H9 (cell line): Measurements from ENCODE around the gene DLG2. TPM values are rescaled to one million over a fixed set of nuclear protein-coding genes. Genes with fewer than 3 reads are reported as not detected.

Source experiments
- DNase-seq: peaks from one replicate; pipeline ENCODE4 v3.0.0-alpha.2; 2017
- H2AFZ ChIP-seq: one replicate; pipeline ENCODE4 v1.6.1; 2013; ENCODE audit warnings: mild to moderate bottlenecking, low read length, control low read depth, moderate library complexity
- H2AK5ac ChIP-seq: 2 replicates; pipeline ENCODE4 v1.6.1; 2013; ENCODE audit warnings: low read length, control low read depth, mixed read lengths; ENCODE audit not compliant: insufficient read length
- H2BK120ac ChIP-seq: one replicate; pipeline ENCODE4 v1.6.1; 2013; ENCODE audit warnings: low read depth, mild to moderate bottlenecking, low read length, control low read depth, inconsistent platforms; ENCODE audit not compliant: poor library complexity, severe bottlenecking
- H2BK12ac ChIP-seq: 2 replicates; pipeline ENCODE4 v1.6.1; 2013; ENCODE audit warnings: low read length, control low read depth, mixed read lengths, low read depth; ENCODE audit not compliant: insufficient read length
- H2BK15ac ChIP-seq: 2 replicates; pipeline ENCODE4 v1.6.1; 2013; ENCODE audit warnings: low read depth, low read length, control low read depth
- H2BK20ac ChIP-seq: one replicate; pipeline ENCODE4 v1.6.1; 2013; ENCODE audit warnings: low read depth, mild to moderate bottlenecking, low read length, control low read depth, inconsistent platforms; ENCODE audit not compliant: poor library complexity, severe bottlenecking
- H2BK5ac ChIP-seq: 2 replicates; pipeline ENCODE4 v1.6.1; 2013; ENCODE audit warnings: low read length, control low read depth, mixed read lengths; ENCODE audit not compliant: insufficient read length
- H3K14ac ChIP-seq: 2 replicates; pipeline ENCODE4 v1.6.1; 2013; ENCODE audit warnings: low read length, control low read depth; ENCODE audit not compliant: insufficient read depth
- H3K18ac ChIP-seq: 2 replicates; pipeline ENCODE4 v1.6.1; 2013; ENCODE audit warnings: low read depth, mild to moderate bottlenecking, mixed read lengths, low read length, control low read depth; ENCODE audit not compliant: insufficient read length
- H3K23ac ChIP-seq: 2 replicates; pipeline ENCODE4 v1.6.1; 2013; ENCODE audit warnings: low read length, control low read depth, mixed read lengths, low read depth; ENCODE audit not compliant: insufficient read length
- H3K23me2 ChIP-seq: 2 replicates; pipeline ENCODE4 v1.6.1; 2013; ENCODE audit warnings: low read depth, mild to moderate bottlenecking, mixed read lengths, low read length, control low read depth; ENCODE audit not compliant: insufficient read length, poor library complexity, severe bottlenecking
- H3K27ac ChIP-seq: 2 replicates; pipeline ENCODE4 v1.5.1; 2013; ENCODE audit warnings: low read length, control low read depth, mixed read lengths, low read depth; ENCODE audit not compliant: insufficient read length
- H3K27me3 ChIP-seq: 2 replicates; pipeline ENCODE4 v1.6.1; 2013; ENCODE audit warnings: low read length, control low read depth, inconsistent platforms; ENCODE audit not compliant: insufficient read depth
- H3K4ac ChIP-seq: 2 replicates; pipeline ENCODE4 v1.6.1; 2013; ENCODE audit warnings: low read depth, mild to moderate bottlenecking, control low read depth, inconsistent platforms, low read length, moderate library complexity
- H3K4me1 ChIP-seq: 2 replicates; pipeline ENCODE4 v1.6.1; 2013; ENCODE audit warnings: low read length, control low read depth, inconsistent platforms; ENCODE audit not compliant: insufficient read depth
- H3K4me2 ChIP-seq: 2 replicates; pipeline ENCODE4 v1.6.1; 2013; ENCODE audit warnings: low read length, control low read depth, mixed read lengths; ENCODE audit not compliant: insufficient read length, insufficient read depth
- H3K56ac ChIP-seq: 2 replicates; pipeline ENCODE4 v1.6.1; 2013; ENCODE audit warnings: low read depth, mild to moderate bottlenecking, mixed read lengths, low read length, control low read depth; ENCODE audit not compliant: insufficient read length
- H3K79me1 ChIP-seq: 2 replicates; pipeline ENCODE4 v1.6.1; 2013; ENCODE audit warnings: low read depth, mild to moderate bottlenecking, moderate library complexity, low read length, control low read depth, inconsistent platforms; ENCODE audit not compliant: insufficient read depth, poor library complexity, severe bottlenecking
- H3K79me2 ChIP-seq: 2 replicates; pipeline ENCODE4 v1.6.1; 2013; ENCODE audit warnings: low read length, control low read depth, inconsistent platforms; ENCODE audit not compliant: insufficient read depth
- H3K9ac ChIP-seq: 2 replicates; pipeline ENCODE4 v1.6.1; 2013; ENCODE audit warnings: low read length, control low read depth, mixed read lengths; ENCODE audit not compliant: insufficient read length; ENCODE audit errors: extremely low read depth
- H3K9me3 ChIP-seq: one replicate; pipeline ENCODE4 v1.6.1; 2013; ENCODE audit warnings: low read depth, low read length, inconsistent platforms; ENCODE audit not compliant: control insufficient read depth
- H3T11ph ChIP-seq: one replicate; pipeline ENCODE4 v1.6.1; 2013; ENCODE audit warnings: mild to moderate bottlenecking, low read length, control low read depth, inconsistent platforms
- H4K20me1 ChIP-seq: one replicate; pipeline ENCODE4 v1.6.1; 2013; ENCODE audit not compliant: control insufficient read depth, insufficient read length, insufficient read depth
- H4K5ac ChIP-seq: 2 replicates; pipeline ENCODE4 v1.6.1; 2013; ENCODE audit warnings: low read depth, mild to moderate bottlenecking, mixed read lengths, low read length, control low read depth; ENCODE audit not compliant: insufficient read length
- H4K8ac ChIP-seq: replicated peaks from 2 replicates; pipeline ENCODE4 v1.6.1; 2013; ENCODE audit warnings: low read length, control low read depth, mixed read lengths, low read depth; ENCODE audit not compliant: insufficient read length
- H4K91ac ChIP-seq: 2 replicates; pipeline ENCODE4 v1.6.1; 2013; ENCODE audit warnings: low read depth, mild to moderate bottlenecking, moderate library complexity, mixed read lengths, low read length, control low read depth; ENCODE audit not compliant: insufficient read length
- H3K27ac Mint-ChIP-seq, 3 experiments: 2 replicates in 2 of 3; 3 replicates in 1 of 3; pipeline ENCODE4 v1.8.0; 2020 to 2021; ENCODE audit warnings: mixed read lengths in 3 of 3, mild to moderate bottlenecking in 1 of 3, moderate library complexity in 1 of 3
- H3K27me3 Mint-ChIP-seq: 2 replicates; pipeline ENCODE4 v1.8.0; 2021; ENCODE audit warnings: low read depth, mild to moderate bottlenecking, moderate library complexity, mixed read lengths
- H3K36me3 Mint-ChIP-seq, 3 experiments: 2 replicates in 2 of 3; 3 replicates in 1 of 3; pipeline ENCODE4 v1.8.0; 2020 to 2021; ENCODE audit warnings: low read depth in 3 of 3, mixed read lengths in 3 of 3; ENCODE audit not compliant: insufficient read depth in 1 of 3
- H3K4me1 Mint-ChIP-seq, 2 experiments: 2 replicates each; pipeline ENCODE4 v1.8.0; 2020; ENCODE audit warnings: mixed read lengths in 2 of 2
- H3K4me3 Mint-ChIP-seq, 2 experiments: 2 replicates in 1 of 2; 3 replicates in 1 of 2; pipeline ENCODE4 v1.8.0; 2020 to 2021; ENCODE audit warnings: mild to moderate bottlenecking in 2 of 2, mixed read lengths in 2 of 2, moderate library complexity in 1 of 2
- H3K9me3 Mint-ChIP-seq, 2 experiments: 2 replicates in 1 of 2; 3 replicates in 1 of 2; pipeline ENCODE4 v1.8.0; 2020; ENCODE audit warnings: mild to moderate bottlenecking in 2 of 2, mixed read lengths in 2 of 2, moderate library complexity in 1 of 2
- CTCF ChIP-seq: fragments of 200-600 bp; sonication (generic); conservative IDR thresholded peaks from 3 replicates; pipeline ENCODE4 v1.8.0; 2021; ENCODE audit warnings: antibody characterized with exemption, mild to moderate bottlenecking
- WGBS: extraction: QIAGEN DNeasy Blood & Tissue Kit; methylation state at CpG from one replicate; pipeline ENCODE4 v1.1.7; 2013; ENCODE audit warnings: missing lambda C conversion rate, low lambda C conversion rate, mixed read lengths; ENCODE audit not compliant: insufficient read length; ENCODE audit errors: extremely low coverage; 5-methylcytosine and 5-hydroxymethylcytosine counted together
- total RNA-seq: library from RNA; stranded (reverse); gene quantifications from 2 replicates; pipeline ENCODE4 v1.2.1, GENCODE V29; 2021

Gene DLG2
- total RNA-seq, 1 experiment from 2014 or later = 8.0 TPM

GRCh38 chr11:84224042-84224441 is 1403.1 kb downstream of the DLG2 start:
- WGBS = no CpG with 5 or more reads among the region's 1 CpG
- H3K27me3 Mint-ChIP-seq = no peaks in the 10 kb centered on the region
- no peak for TF ChIP-seq CTCF

More at GRCh38 chr11:84224042-84224441, 1403.1 kb downstream of the DLG2 start:
- Histone ChIP-seq H3K23ac (no peak overlapping the region), H4K20me1 (no peaks in the 10 kb centered on the region), H3K27me3 (no peaks in the 10 kb centered on the region), H3K4me1 (no peaks in the 10 kb centered on the region), H2BK15ac (no peak overlapping the region), H2BK20ac (no peak overlapping the region), H3K79me1 (no peaks in the 10 kb centered on the region), H3K4ac (no peak overlapping the region), H2AFZ (no peak overlapping the region), H4K5ac (no peak overlapping the region), H4K91ac (no peak overlapping the region), H3K4me2 (no peak overlapping the region), H3K23me2 (no peaks in the 10 kb centered on the region), H3K27ac (no peak overlapping the region), H3K9ac (no peak overlapping the region), H2BK120ac (no peak overlapping the region), H3K79me2 (no peaks in the 10 kb centered on the region), H2BK5ac (no peak overlapping the region), H4K8ac (no peak overlapping the region), H3T11ph (no peak overlapping the region), H2BK12ac (no peak overlapping the region), H3K56ac (no peak overlapping the region), H3K14ac (no peak overlapping the region), H3K9me3 (no peaks in the 10 kb centered on the region), H3K18ac (no peak overlapping the region), H2AK5ac (no peak overlapping the region)
- Mint-ChIP-seq H3K4me1 (no peaks in the 10 kb centered on the region), H3K27ac (peak overlapping the region in 2 of 3 experiments; percentile 6 to 25; a peak in 2 of 7 replicates), H3K36me3 (no peaks in the 10 kb centered on the region), H3K4me3 (no peak overlapping the region), H3K9me3 (no peaks in the 10 kb centered on the region)
- DNase-seq = no peak
